Measurements from ENCODE around the gene PAIP2B.
"Not testable (repeated sequence)": the region's sequence is repeated elsewhere in the genome, so short reads cannot be mapped to it uniquely, and the experiment has no call there.

GRCh38 chr2:71178836-71179235 lies 48.1 kb downstream of the PAIP2B start:
- TF ChIP-seq CTCF (conservative IDR thresholded peaks at IDR 0.05; ENCODE audit: low read length); EZH2phosphoT487 (IDR thresholded peaks at IDR 0.05; ENCODE audit: borderline replicate concordance): not testable (repeated sequence)
